VCaP (cell line): Measurements from ENCODE around the gene FAM177B.
"Not testable (repeated sequence)": the region's sequence is repeated elsewhere in the genome, so short reads cannot be mapped to it uniquely, and the experiment has no call there.

ENCODE experiments used
- H3K27ac ChIP-seq: fragments of 450-650 bp; 2 replicates; pipeline ENCODE4 v1.5.1; 2017
- TF ChIP-seq, protein P1 (sequence below): fragments of 450-650 bp; conservative IDR thresholded peaks from 2 replicates; pipeline ENCODE4 v1.5.1; 2017; ENCODE audit warnings: mild to moderate bottlenecking, moderate library complexity

Gene FAM177B

DNA sequence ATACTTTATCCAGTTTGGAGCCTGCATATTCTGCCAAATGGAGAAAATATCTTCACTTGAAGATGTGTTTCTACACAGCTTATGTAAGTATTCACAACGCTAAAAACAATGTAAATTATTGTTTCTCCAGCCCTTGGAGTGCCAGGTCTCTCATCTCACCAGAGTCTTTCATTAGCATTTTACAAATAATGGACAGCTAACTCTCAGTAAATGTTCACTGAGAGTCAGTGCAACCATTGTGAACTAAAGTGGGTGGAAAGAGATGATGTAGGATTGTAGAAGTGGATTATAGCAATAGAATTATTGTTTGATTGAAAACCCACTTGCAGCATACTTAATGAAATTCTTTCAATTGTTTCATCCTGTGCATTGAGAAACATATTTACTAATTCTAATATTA is 8.3 kb upstream of the FAM177B start:
- TF ChIP-seq, protein P1, sequence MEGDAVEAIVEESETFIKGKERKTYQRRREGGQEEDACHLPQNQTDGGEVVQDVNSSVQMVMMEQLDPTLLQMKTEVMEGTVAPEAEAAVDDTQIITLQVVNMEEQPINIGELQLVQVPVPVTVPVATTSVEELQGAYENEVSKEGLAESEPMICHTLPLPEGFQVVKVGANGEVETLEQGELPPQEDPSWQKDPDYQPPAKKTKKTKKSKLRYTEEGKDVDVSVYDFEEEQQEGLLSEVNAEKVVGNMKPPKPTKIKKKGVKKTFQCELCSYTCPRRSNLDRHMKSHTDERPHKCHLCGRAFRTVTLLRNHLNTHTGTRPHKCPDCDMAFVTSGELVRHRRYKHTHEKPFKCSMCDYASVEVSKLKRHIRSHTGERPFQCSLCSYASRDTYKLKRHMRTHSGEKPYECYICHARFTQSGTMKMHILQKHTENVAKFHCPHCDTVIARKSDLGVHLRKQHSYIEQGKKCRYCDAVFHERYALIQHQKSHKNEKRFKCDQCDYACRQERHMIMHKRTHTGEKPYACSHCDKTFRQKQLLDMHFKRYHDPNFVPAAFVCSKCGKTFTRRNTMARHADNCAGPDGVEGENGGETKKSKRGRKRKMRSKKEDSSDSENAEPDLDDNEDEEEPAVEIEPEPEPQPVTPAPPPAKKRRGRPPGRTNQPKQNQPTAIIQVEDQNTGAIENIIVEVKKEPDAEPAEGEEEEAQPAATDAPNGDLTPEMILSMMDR, result no peak
- H3K27ac ChIP-seq, result no peak overlapping the region

DNA sequence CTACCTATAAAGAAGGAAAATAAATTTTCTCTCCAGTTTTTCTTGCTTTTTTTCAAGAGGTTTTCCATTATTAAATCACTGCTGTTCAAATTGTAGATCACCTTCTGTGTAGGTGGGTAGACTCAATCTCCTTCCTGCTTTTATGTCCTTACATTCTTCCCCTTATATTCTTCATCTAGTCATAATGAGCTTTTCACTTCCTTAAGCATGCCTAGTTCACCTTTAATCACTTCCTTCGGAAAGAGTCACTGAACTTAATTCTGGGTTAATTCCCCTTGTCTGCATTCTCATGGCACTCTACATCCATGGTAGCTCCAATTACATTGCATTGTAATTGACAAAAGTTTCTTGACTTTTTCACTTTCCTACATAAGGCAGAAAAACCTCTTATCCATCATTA is 6.1 kb upstream of the FAM177B start:
- TF ChIP-seq, protein P1, result no peak
- H3K27ac ChIP-seq, result no peak overlapping the region

- TF ChIP-seq, protein P1, result no peak
- no peak overlapping the region for H3K27ac ChIP-seq
These were observed 4.5 kb upstream of the FAM177B start for GRCh38 chr1:222732216-222733159.

- TF ChIP-seq, protein P1, result no peak
- H3K27ac ChIP-seq, result no peak overlapping the region
These were observed 2.3 kb upstream of the FAM177B start for GRCh38 chr1:222734740-222735139.

DNA sequence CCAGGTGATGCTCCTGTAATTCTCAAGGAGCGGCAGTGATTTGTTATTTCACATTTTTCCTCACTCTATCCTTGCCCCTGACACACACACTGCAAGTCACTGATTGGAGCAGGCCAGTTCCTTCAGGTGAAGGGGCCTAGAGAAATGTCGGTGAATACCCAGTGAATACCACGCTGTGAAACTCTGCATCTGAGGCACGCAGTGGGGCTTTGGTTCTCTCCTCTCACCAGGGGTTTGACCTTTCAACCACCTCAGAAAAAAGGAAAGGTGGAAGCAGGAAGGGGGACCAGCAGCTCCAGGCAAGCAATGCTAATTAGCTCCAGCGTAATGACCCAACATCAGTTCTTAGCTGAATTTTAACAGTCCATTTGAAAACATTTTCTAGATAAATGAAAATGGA is 532 bp upstream of the FAM177B start:
- H3K27ac ChIP-seq, result no peak overlapping the region
- TF ChIP-seq, protein P1, result no peak

DNA sequence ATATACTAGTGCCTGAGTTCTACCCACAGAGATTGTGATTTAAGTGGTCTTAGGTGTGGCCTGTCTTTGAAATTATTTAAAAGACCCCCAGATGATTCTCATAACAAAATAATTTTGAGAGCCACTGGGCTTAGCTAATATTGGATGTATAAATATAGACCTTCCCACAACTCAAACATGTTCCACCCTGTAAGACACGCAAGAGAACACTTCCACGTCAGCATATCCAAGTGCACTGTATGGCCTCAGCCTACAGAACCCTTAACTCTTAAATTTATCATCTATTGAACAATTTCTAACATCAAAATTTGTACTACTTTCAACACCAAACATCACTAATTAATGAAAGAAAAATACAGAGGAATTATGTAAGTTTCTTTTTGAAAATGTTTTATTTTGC is 2.5 kb downstream of the FAM177B start:
- no peak overlapping the region for H3K27ac ChIP-seq
- TF ChIP-seq, protein P1, result no peak

- TF ChIP-seq, protein P1, result no peak
- H3K27ac ChIP-seq, result no peak overlapping the region
These were observed 2.9 kb downstream of the FAM177B start for GRCh38 chr1:222739929-222740328.

GRCh38 chr1:222741630-222742457 is 4.8 kb downstream of the FAM177B start:
- H3K27ac ChIP-seq, result not testable (repeated sequence)
